ENCODE measurements around the gene MORN1. TPM values are rescaled to one million over a fixed set of nuclear protein-coding genes. Genes with fewer than 3 reads are reported as not detected.

The MORN1 gene
- total and polyA plus RNA-seq, 2 experiments from 2014 or later, result 4.8 to 11.1 TPM

- Mint-ChIP-seq H3K9me3 (peaks cover 3% of the 10 kb centered on the region; the same call in 1 of the 3 replicates), H3K27me3 (ENCODE audit: insufficient read depth, low read depth, poor library complexity) (peaks cover 8% of the 10 kb centered on the region), H3K4me3 (no peak overlapping the region), H3K36me3 (ENCODE audit: low read depth) (no peaks in the 10 kb centered on the region; the same call in 2 of the 3 replicates), H3K27ac (no peak overlapping the region), H3K4me1 (peaks cover 5% of the 10 kb centered on the region; the same call in 2 of the 3 replicates)
- Histone ChIP-seq H2AFZ (no peak overlapping the region), H3K4me2 (no peak overlapping the region), H3K36me3 (ENCODE audit: insufficient read depth) (no peaks in the 10 kb centered on the region), H3K4me1 (ENCODE audit: insufficient read depth) (no peaks in the 10 kb centered on the region), H3K79me2 (replicated peaks; ENCODE audit: insufficient read depth) (no peaks in the 10 kb centered on the region), H4K20me1 (replicated peaks; ENCODE audit: insufficient read depth) (no peaks in the 10 kb centered on the region), H3K27ac (ENCODE audit: low read depth) (no peak overlapping the region), H3F3A (replicated peaks; ENCODE audit: low read depth) (0 out of 2 replicates have a peak, but pooled peaks cover 3% of the 10 kb centered on the region), H3K27me3 (ENCODE audit: insufficient read depth) (no peaks in the 10 kb centered on the region), H3K4me3 (no peak overlapping the region), H3K9me2 (ENCODE audit: insufficient read depth) (no peaks in the 10 kb centered on the region)
- no peak for TF ChIP-seq REST (IDR thresholded peaks at IDR 0.05; ENCODE audit: unreplicated experiment)
- TF ChIP-seq EZH2phosphoT487 (IDR thresholded peaks at IDR 0.05; ENCODE audit: unreplicated experiment), result no peak
- no peak for TF ChIP-seq ZNF331 (CRISPR knock-in tag; IDR thresholded peaks at IDR 0.05; ENCODE audit: low read depth)
- no peak for TF ChIP-seq CREB1 (CRISPR knock-in tag; IDR thresholded peaks at IDR 0.05; ENCODE audit: low read depth)
- no peak for TF ChIP-seq ETS1 (IDR thresholded peaks at IDR 0.05)
- TF ChIP-seq JUNB (IDR thresholded peaks at IDR 0.05; ENCODE audit: unreplicated experiment), result no peak
- TF ChIP-seq EZH2 (IDR thresholded peaks at IDR 0.05; ENCODE audit: low read depth, unreplicated experiment), result no peak
- no peak for TF ChIP-seq ZNF114 (CRISPR knock-in tag; IDR thresholded peaks at IDR 0.05)
- TF ChIP-seq, protein P1, sequence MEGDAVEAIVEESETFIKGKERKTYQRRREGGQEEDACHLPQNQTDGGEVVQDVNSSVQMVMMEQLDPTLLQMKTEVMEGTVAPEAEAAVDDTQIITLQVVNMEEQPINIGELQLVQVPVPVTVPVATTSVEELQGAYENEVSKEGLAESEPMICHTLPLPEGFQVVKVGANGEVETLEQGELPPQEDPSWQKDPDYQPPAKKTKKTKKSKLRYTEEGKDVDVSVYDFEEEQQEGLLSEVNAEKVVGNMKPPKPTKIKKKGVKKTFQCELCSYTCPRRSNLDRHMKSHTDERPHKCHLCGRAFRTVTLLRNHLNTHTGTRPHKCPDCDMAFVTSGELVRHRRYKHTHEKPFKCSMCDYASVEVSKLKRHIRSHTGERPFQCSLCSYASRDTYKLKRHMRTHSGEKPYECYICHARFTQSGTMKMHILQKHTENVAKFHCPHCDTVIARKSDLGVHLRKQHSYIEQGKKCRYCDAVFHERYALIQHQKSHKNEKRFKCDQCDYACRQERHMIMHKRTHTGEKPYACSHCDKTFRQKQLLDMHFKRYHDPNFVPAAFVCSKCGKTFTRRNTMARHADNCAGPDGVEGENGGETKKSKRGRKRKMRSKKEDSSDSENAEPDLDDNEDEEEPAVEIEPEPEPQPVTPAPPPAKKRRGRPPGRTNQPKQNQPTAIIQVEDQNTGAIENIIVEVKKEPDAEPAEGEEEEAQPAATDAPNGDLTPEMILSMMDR (conservative IDR thresholded peaks at IDR 0.05; ENCODE audit: low read depth in 2 of 2), result no peak
- no peak for TF ChIP-seq STAT1 (IDR thresholded peaks at IDR 0.05; ENCODE audit: unreplicated experiment)
- no peak for TF ChIP-seq NANOG (IDR thresholded peaks at IDR 0.05; ENCODE audit: borderline replicate concordance)
- TF ChIP-seq ZNF462 (CRISPR knock-in tag; IDR thresholded peaks at IDR 0.05), result no peak
- no peak for TF ChIP-seq POLR2AphosphoS5 (IDR thresholded peaks at IDR 0.05; ENCODE audit: low read depth)
- ATAC-seq, result no peak
- DNase-seq (ENCODE audit: low spot score), result no peak
Measured at GRCh38 chr1:2347409-2347785, 44.0 kb downstream of the MORN1 start.

Measured in GM23338 (cell line).